GDM1 (cell line): ENCODE measurements around the gene PDE6D.
A peak's percentile ranks its signal among the peaks of the same experiment; 100 is the strongest.

Source experiments
- DNase-seq: peaks from one replicate; lab custom pipeline; 2025; lab: John Stamatoyannopoulos, UW

PDE6D gene

GRCh38 chr2:231706731-231707624 is 74.1 kb downstream of the PDE6D start:
- DNase-seq, result peak; percentile 99

DNA sequence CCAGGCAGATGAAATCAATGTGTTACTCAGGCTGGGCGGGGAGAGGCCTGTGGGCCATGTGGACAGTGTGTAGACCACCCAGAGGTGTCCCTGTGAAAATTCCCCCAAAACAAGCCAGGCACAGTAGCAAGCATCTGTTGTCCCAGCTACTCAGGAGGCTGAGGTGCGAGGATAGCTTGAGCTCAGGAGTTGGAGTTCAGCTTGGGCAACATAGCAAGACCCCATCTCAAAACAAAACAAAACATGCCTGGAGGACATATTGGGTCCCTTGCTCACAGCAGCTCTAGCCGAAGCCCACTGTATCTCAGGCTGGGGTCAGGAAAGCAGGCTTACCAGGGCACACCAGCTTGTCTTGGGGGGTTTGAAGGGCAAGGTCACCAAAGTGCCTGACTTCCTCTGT is 77.1 kb downstream of the PDE6D start:
- DNase-seq, result no peak

DNA sequence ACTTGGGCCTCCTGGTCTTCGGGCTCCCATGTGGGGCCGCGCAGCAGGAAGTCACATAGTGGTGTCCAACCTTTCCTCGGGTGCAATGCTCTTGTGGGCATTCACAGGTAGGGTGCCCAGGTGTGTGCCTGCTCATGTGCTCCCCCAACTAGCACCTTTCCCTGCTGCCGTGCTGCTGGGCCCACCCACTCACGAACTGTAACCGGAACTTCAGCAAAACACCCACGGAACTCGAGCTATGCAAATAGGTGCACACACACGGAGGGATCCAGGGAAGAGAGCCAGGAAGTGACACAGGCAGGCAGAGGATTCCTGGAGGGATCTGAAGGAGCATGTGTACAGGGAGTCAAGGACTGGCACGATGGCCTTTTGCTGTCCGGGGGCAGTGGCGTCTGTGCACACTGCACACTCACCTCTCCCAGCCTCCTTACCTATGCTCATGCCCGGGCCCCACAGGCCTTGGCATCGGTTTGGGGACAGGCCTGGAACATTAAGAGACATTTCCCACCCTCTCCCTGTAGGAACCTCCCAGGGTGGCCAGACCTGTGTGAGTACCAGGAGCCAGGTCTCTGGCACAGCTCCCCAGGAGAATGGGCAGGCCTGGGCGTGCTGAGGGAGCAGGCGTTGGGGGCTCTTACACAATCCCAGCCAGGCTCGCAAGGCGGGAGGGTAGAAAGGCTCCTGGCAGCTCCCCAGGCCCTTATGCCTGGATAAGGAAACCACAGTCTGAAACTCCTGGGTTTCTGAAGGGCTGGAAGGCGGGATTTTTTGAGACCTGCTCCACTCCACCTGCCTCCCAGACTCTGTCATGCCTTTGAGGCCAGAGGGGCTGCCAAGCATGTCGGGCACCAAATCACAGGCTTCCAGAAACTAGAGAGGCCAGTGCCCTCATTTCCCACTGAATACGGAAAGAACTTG is 79.4 kb downstream of the PDE6D start:
- DNase-seq, result no peak

DNA sequence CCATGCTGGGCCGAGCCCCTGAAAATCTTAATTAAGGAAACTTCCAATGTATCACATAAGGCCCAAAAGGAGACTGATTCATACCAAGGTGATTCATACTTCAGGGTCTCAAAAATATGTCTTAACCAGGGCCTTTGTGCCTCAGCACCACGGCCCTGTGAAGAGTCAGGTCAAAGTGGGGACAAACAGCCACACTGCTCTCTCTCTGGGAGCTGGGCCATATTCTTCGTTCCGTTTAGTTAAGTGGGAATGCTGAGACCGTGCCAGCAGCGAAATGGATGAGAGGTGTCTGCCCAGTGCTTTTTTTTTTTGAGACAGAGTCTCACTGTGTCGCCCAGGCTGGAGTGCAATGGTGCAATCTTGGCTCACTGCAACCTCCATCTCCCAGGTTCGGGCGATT is 82.1 kb downstream of the PDE6D start:
- DNase-seq, result no peak

- no peak for DNase-seq
Observed at GRCh38 chr2:231696004-231696367, 85.1 kb downstream of the PDE6D start.

GRCh38 chr2:231693956-231694355 is 87.1 kb downstream of the PDE6D start:
- no peak for DNase-seq

DNA sequence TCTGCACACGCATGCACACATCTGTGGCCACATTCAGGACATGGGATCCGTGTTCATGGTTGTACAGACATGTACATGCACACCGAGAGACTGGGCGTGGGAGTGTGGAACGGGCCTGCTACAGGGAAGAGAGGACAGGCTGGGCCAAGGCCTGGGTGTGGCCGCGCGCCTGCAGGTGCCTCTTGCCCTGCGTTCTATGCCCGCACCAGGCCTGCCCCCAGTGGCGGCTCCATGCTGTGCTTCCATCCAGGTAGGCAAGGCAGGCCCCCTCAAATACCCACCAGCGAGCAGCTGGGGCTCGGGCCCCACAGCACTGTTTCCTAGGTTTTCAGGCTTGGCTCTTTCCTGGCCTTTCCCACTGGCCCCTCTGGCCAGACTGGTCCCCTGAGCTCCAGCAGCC is 88.2 kb downstream of the PDE6D start:
- DNase-seq, result no peak

- DNase-seq, result no peak
Observed at GRCh38 chr2:231691251-231691772, 89.8 kb downstream of the PDE6D start.

DNA sequence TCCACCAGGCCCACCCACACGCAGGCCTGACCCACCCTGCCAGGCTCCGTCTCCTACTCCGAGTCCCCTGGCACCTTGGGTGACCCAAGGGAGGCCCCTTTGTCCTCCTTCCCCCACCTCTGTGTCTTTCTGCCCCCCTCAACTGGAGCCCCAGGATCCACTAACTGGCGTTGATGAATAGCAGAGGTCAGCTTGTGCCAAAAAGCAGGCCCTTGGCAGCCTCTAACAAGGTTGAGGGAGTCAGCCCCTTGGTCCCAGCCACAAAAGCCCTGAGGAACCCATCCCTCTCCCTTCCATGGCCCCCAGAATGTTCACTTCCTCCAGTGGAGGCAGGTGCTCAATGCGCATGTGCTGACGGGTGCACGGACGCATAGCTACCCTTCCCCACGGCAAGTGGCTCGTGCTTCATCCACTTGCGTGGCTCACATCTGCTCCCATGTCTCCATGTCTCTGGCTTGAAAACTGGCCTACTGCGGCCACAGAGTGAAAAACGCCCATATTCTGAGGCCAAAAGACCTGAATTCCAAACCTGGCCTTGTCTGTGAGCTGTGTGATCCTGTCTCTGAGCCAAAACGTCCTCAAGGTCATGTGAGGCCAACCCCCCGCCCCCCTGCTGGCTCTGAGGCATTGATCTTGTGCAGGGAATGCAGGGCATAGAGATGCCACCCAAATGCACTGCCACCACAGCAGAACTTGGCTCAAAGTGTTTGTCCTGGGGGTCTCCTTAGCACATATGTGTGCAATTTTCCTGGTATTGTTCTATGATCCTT is 91.8 kb downstream of the PDE6D start:
- no peak for DNase-seq

- no peak for DNase-seq
Observed at GRCh38 chr2:231688719-231689118, 92.4 kb downstream of the PDE6D start.

DNA sequence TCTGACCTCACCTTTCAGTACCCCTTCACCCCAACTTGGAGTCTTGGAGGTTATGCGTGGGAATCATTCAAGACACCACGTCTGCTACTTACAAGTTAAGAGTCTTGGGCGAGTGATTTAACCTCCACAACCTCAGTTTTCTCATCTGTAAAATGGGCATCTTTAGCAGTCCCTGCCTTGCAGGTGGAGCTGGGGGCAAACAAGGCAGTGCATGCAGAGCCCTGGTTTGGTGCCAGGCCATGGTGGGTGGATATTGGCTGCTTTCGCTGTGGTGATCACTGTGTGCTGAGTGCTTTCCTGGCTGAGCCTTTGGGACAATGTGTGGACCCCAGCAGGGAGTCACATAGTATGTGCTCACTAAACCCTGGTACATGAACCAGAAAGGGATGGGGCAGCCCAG is 93.1 kb downstream of the PDE6D start:
- no peak for DNase-seq

DNA sequence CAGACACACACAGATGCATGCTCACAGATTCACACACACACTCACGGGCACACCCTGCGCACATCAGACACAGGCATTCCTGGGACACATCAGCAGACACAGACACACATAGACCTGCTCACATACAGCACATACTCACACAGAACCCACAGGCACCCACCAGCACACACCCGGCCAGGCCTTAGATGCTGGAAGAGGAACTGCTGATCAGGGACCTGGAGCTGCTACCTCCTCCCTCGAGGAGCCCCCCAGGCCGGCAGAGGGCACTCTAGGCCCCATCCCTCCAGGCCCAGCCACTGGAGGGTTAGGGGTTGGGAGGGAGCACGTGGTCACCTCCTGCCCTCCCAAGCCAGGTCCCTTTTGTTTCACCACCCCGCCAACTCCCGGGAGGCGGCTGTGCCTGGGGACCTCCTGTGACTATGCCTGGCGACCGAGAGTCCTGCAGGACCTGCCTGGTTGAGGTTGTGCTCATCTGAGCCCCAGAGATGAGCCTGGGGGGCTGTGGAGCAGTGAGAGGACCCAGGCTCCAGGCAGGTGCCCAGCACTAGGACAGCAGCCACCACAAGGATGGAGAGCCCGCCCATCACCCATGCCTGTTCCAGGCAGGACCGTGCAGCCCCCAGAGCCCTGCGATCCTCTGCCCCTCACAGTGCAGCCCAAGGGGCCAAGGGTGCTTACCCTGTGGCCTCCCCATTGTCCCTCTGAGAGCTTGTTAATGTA is 93.8 kb downstream of the PDE6D start:
- peak; percentile 70 for DNase-seq

DNA sequence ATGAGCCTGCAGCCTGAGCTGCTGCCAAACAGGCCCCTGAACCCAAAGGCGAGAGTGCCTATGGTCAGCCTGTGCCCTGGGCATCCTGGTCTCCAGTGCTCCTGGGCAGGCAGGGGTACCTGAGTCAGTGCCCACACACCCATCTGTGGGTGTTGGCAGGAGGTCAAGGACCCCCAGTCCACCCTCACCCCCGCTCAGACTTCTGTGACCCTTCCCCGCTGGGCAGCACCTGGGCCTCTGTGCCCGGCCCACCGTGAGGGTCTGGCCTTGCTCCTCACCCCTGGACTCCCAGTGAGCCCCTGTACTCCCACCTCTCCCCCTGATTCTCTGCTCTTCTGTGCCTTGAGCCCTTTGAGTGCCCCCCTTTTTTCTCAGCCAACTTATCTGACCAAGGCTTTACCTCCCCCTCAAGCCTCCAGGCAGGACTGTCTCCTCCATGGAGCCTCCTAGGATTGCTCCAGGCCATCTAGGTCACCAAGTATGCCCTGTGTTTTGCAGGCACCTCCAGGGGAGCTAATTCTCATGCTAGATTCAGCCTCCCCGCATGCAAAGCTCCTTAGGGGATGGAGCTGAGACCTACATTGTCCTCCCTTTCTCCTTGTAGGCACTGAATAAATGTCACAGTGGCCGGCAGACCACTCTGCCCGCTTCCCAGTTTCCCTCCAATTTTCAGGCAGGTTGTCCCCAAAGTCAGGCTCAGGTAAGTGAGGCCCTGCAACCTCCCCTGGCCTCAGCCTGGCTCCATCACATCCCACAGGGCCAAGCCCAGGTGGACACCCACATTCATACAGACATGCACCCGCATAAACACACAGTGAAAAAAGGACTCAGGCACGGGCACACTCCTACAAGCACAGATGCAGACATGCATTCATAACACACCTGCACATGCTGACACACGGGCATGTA is 94.6 kb downstream of the PDE6D start:
- no peak for DNase-seq

DNA sequence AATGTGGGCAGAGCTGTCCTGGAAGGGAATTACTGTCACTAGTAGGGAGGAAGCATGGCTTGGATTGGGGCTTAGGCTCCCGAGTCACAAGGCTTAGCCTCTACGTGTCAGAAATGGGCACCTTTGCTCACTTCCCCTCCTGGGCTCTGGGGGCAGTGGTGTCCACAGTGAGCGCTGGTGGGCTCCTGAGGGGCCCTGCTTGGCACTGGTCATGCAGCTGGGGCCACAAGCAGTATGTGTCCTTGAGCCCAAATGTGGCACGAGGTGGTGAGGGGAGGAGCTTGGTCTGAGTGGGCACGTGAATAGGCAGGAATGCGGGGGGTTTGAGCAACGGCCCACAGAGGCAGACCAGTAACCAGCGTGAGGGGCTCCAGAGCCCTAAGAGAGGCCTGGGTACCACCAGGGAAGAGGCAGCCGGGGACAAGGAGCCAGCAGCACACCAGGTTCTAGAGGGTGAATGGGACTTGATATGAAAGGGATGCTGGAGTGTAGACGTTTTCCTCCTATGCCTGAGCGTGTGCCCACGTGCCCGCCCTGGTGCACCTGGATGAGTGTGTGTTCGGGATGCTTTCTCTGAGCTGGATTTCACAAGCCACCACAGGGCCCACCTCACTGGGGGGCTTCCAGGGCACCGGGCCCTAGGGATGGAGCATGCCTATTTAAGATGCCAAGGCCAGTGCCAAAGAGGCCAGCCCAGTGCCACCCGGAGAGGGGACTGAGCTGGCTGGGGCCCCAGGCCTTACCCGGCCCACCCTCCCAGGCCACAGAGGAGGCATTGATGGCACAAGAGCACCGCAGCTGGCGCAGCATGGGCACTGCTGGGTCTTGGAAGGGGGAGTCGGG is 95.5 kb downstream of the PDE6D start:
- no peak for DNase-seq

GRCh38 chr2:231684314-231685223 is 96.5 kb downstream of the PDE6D start:
- DNase-seq, result no peak

DNA sequence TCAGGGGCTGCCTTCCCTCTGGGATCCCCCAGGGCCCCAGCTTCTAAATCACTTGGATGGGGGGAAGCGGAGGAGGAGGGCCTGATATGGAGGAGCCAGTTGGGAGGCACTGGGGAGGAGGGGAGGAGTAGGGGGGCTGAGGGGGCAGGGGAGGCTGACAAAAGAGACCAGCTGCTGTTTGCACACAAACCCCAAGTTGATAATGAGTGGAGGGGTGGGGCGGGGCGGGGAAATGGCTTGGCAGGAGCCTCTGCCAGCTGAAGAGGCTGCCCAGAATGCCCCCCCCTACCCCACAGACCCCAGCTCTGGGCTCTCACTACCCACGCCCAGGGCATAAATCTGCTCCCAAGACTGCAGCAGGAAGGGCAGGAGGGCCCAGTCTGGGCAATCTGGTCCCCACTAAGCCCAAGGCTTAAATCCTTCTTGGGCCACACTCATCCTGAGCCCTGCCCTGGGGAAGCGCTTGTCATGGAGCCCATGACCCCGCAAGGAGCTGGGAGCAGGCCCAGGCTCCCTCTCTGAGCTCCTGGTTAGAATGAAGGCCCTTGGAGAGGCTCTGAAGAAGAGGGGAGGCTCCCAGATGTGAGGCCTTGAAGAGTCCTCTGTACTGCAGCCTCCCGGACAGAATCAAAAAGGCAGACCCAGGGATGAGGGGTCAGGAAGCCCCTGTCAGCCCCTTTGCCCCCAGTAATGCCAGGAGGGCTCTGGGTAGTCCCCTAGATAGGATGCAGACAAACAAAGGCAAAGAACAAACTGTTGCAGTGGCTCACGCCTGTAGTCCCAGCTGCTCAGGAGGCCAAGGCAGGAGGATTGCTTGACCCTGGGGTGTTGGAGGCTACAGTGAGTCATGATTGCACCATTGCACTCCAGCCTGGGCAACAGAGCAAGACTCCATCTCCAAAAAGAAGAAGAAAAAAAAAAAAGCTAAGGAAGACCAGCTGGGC is 97.5 kb downstream of the PDE6D start:
- no peak for DNase-seq
